Lower leg skin (tissue), 3 donors: ENCODE measurements around the gene TXNL4B.

Experiments
- POLR2A ChIP-seq, 2 donors: fragments of 450-650 bp; IDR thresholded peaks; one replicate each; pipeline ENCODE4 v1.6.1; 2016 to 2017; ENCODE audit warnings: antibody characterized with exemption in 2 of 2, mild to moderate bottlenecking in 1 of 2, moderate library complexity in 1 of 2
- TF ChIP-seq, protein P1 (sequence below), 3 donors: fragments of 450-650 bp; IDR thresholded peaks; one replicate each; pipeline ENCODE4 v1.5.1; 2016; ENCODE audit warnings: antibody characterized with exemption in 3 of 3, mild to moderate bottlenecking in 3 of 3, moderate library complexity in 2 of 3

DNA sequence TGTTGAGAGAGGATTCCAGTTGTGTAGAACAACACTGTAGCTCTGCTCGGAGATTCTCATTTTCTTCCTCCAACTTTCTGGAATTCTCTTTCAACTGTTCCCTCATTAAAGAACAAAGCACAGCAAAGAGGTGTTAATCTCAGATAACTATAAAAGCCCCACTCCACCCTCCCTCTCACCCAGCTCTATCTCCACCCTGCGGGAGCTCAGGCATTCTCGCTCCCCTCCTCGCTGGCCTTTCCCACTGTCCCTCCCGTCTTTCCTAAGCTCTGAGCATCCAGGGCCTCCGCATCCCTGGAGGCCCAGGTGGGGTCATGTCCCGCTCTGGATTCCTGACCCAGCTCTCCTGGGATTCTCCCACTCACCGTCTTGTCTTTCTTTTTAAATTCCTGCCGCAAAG lies 35.3 kb upstream of the TXNL4B start:
- TF ChIP-seq, protein P1, sequence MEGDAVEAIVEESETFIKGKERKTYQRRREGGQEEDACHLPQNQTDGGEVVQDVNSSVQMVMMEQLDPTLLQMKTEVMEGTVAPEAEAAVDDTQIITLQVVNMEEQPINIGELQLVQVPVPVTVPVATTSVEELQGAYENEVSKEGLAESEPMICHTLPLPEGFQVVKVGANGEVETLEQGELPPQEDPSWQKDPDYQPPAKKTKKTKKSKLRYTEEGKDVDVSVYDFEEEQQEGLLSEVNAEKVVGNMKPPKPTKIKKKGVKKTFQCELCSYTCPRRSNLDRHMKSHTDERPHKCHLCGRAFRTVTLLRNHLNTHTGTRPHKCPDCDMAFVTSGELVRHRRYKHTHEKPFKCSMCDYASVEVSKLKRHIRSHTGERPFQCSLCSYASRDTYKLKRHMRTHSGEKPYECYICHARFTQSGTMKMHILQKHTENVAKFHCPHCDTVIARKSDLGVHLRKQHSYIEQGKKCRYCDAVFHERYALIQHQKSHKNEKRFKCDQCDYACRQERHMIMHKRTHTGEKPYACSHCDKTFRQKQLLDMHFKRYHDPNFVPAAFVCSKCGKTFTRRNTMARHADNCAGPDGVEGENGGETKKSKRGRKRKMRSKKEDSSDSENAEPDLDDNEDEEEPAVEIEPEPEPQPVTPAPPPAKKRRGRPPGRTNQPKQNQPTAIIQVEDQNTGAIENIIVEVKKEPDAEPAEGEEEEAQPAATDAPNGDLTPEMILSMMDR (IDR thresholded peaks at IDR 0.05) = no peak
- TF ChIP-seq POLR2A (IDR thresholded peaks at IDR 0.05) = no peak
